Keratinocyte (primary cell): ENCODE results near the gene PSD4. TPM values are rescaled to one million over a fixed set of nuclear protein-coding genes. Genes with fewer than 3 reads are reported as not detected.

Experiments used
- DNase-seq: peaks from one replicate; pipeline ENCODE4 v3.0.0-alpha.2; 2011; ENCODE audit warnings: low read depth, missing footprints, low spot score
- FAIRE-seq: peaks from 2 replicates; lab custom pipeline; 2011; peaks lifted over from hg19 to GRCh38; lab: Jason Lieb, UNC
- H2AFZ ChIP-seq: 2 replicates; pipeline ENCODE4 v1.6.0; 2012; ENCODE audit warnings: low read length, control low read depth, inconsistent platforms; ENCODE audit not compliant: control insufficient read depth
- H3K27ac ChIP-seq: 2 replicates; pipeline ENCODE4 v1.5.1; 2011; ENCODE audit warnings: low read length; ENCODE audit not compliant: control insufficient read depth, insufficient read depth
- H3K27me3 ChIP-seq: 3 replicates; pipeline ENCODE4 v1.6.0; 2011; ENCODE audit warnings: low read length; ENCODE audit not compliant: control insufficient read depth, insufficient read depth; ENCODE audit errors: extremely low read depth
- H3K36me3 ChIP-seq, 2 experiments: 2 replicates in 1 of 2; 3 replicates in 1 of 2; pipeline ENCODE4 v1.5.1; 2011; ENCODE audit warnings: low read length in 2 of 2, mild to moderate bottlenecking in 1 of 2; ENCODE audit not compliant: control insufficient read depth in 2 of 2, insufficient read depth in 2 of 2; ENCODE audit errors: extremely low read depth in 1 of 2
- H3K4me1 ChIP-seq: 3 replicates; pipeline ENCODE4 v1.5.1; 2011; ENCODE audit warnings: low read length; ENCODE audit not compliant: control insufficient read depth, insufficient read depth; ENCODE audit errors: extremely low read depth
- H3K4me2 ChIP-seq: 3 replicates; pipeline ENCODE4 v1.6.0; 2011; ENCODE audit warnings: low read depth, low read length; ENCODE audit not compliant: control insufficient read depth, insufficient read depth; ENCODE audit errors: extremely low read depth
- H3K4me3 ChIP-seq, 3 experiments: fragments of 200-600 bp in 1 of 3; sonication (generic) in 1 of 3; 2 replicates in 2 of 3; 3 replicates in 1 of 3; pipeline ENCODE4 v1.5.1; 2011 to 2016; ENCODE audit warnings: low read length in 3 of 3, mild to moderate bottlenecking in 3 of 3, control low read depth in 2 of 3, inconsistent platforms in 1 of 3, low read depth in 1 of 3, mixed read lengths in 1 of 3, mixed run types in 1 of 3, moderate library complexity in 1 of 3; ENCODE audit not compliant: control insufficient read depth in 2 of 3, insufficient read depth in 2 of 3; ENCODE audit errors: extremely low read depth in 1 of 3
- H3K79me2 ChIP-seq: 2 replicates; pipeline ENCODE4 v1.6.0; 2012; ENCODE audit warnings: low read length; ENCODE audit not compliant: control insufficient read depth, insufficient read depth
- H3K9ac ChIP-seq: 3 replicates; pipeline ENCODE4 v1.6.0; 2011; ENCODE audit warnings: low read length; ENCODE audit not compliant: control insufficient read depth, insufficient read depth; ENCODE audit errors: extremely low read depth
- H3K9me1 ChIP-seq: 3 replicates; pipeline ENCODE4 v1.6.0; 2011; ENCODE audit warnings: low read length; ENCODE audit not compliant: control insufficient read depth, insufficient read depth; ENCODE audit errors: extremely low read depth
- H3K9me3 ChIP-seq: 2 replicates; pipeline ENCODE4 v1.5.1; 2012; ENCODE audit warnings: low read depth, low read length; ENCODE audit not compliant: control insufficient read depth
- H4K20me1 ChIP-seq: 3 replicates; pipeline ENCODE4 v1.6.0; 2011; ENCODE audit warnings: low read length; ENCODE audit not compliant: control insufficient read depth, insufficient read depth; ENCODE audit errors: extremely low read depth
- EZH2 ChIP-seq: IDR thresholded peaks from one replicate; pipeline ENCODE4 v1.6.1; 2012; ENCODE audit warnings: inconsistent platforms, mild to moderate bottlenecking, low read length, moderate library complexity
- dilution Hi-C: fragments of 300-500 bp; cut with MboI; formaldehyde crosslinking; loops from one replicate; pipeline ENCODE4 v1.7.0; 2020; ENCODE audit warnings: low sequenced_read_pairs; ENCODE audit not compliant: extremely low pct_ligation_motif_present
- polyA plus RNA-seq, 5 experiments: library from polyadenylated mRNA; depleted of rRNA in 3 of 5; stranded (reverse) in 3 of 5; stranded (forward) in 1 of 5; unstranded in 1 of 5; fragments of >200 nt; gene quantifications; 1 replicate in 1 of 5; 2 replicates in 3 of 5; 3 replicates in 1 of 5; pipeline versions ENCODE4 v1.2.1 to v1.2.3, GENCODE V29; 2011 to 2012; ENCODE audit warnings: missing spikeins in 2 of 5, low read depth in 1 of 5, low replicate concordance in 1 of 5
- TF ChIP-seq, protein P1 (sequence below), 3 experiments: IDR thresholded peaks in 1 of 3; conservative IDR thresholded peaks in 1 of 3; optimal IDR thresholded peaks in 1 of 3; 2 replicates in 2 of 3; 3 replicates in 1 of 3; pipeline versions ENCODE3 to v1.5.1; 2011; ENCODE audit warnings: low read length in 3 of 3, mild to moderate bottlenecking in 3 of 3, moderate library complexity in 2 of 3, control low read depth in 1 of 3, inconsistent platforms in 1 of 3; ENCODE audit not compliant: insufficient read depth in 2 of 3; ENCODE audit errors: extremely low read depth in 1 of 3

The PSD4 gene
- polyA plus RNA-seq, 1 donor (not counting 4 experiments of a cell fraction or from before 2014, with no cell fraction given) = 11.1 TPM

DNA sequence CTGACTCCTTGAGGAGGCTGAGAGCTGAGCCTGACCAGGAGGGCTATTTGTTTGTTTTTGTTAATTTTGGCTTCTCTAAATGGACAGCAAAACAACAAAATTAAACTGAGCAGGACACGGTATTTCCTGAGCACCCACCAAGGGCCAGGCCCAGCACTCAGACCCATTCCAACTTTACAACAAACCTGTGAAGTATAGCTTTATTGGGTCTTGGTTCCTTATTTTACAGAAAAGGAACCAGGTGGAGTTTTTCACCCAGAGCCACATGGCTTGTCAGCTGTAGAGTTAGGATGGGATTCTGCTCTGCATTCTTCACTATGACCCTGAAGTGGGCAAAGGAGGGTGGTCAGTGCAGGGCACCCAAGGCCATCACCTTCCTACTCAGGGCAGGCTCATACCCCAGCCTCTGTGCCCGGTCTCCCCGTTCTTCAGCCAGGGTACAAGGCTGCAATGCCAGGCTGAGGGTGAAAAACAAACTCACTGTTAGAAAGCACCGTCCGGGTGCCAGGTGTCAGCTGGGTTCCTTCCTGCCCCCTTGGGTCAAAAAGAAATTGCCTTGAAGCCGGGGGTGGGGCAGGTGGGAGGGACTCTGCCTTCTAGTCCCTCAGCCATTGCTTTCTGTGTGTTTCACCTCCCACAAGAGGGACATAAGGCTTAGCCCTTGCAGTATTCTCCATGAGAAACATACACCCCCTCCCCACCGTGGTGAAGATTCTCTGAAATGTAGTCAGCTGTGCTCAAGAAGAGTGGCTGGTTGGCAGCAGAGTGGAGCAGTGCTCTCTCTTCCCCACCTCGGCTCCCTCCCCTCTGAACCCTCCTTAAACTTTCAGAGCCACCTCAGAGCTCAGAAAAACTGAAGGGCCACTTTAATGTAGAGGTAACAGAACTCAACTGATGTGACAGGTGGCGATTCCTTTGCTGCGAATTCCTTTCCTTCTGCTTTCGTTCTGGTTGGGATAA is 2.2 kb downstream of the PSD4 start:
- TF ChIP-seq, protein P1, sequence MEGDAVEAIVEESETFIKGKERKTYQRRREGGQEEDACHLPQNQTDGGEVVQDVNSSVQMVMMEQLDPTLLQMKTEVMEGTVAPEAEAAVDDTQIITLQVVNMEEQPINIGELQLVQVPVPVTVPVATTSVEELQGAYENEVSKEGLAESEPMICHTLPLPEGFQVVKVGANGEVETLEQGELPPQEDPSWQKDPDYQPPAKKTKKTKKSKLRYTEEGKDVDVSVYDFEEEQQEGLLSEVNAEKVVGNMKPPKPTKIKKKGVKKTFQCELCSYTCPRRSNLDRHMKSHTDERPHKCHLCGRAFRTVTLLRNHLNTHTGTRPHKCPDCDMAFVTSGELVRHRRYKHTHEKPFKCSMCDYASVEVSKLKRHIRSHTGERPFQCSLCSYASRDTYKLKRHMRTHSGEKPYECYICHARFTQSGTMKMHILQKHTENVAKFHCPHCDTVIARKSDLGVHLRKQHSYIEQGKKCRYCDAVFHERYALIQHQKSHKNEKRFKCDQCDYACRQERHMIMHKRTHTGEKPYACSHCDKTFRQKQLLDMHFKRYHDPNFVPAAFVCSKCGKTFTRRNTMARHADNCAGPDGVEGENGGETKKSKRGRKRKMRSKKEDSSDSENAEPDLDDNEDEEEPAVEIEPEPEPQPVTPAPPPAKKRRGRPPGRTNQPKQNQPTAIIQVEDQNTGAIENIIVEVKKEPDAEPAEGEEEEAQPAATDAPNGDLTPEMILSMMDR (optimal IDR thresholded peaks at IDR 0.05 in 1 of 3, IDR thresholded peaks at IDR 0.05 in 1 of 3, conservative IDR thresholded peaks at IDR 0.05 in 1 of 3; ENCODE audit: extremely low read depth in 1 of 3, insufficient read depth in 2 of 3, low read length in 3 of 3) = no peak
- no peak for TF ChIP-seq EZH2
- Histone ChIP-seq H3K27ac (no peak overlapping the region), H3K9me1 (peaks cover 2% of the 10 kb centered on the region), H4K20me1 (no peaks in the 10 kb centered on the region), H3K9ac (no peak overlapping the region), H2AFZ (no peak overlapping the region), H3K27me3 (no peaks in the 10 kb centered on the region), H3K36me3 (peaks cover 0 to 2% of the 10 kb centered on the region in 2 experiments), H3K4me3 (no peak overlapping the region), H3K79me2 (no peaks in the 10 kb centered on the region), H3K4me1 (no peaks in the 10 kb centered on the region), H3K4me2 (no peak overlapping the region), H3K9me3 (no peaks in the 10 kb centered on the region)
- DNase-seq (no peak), FAIRE-seq (no peak)
- dilution Hi-C loops = no loop called here

- H3K9me3 ChIP-seq = no peaks in the 10 kb centered on the region
- H3K27me3 ChIP-seq = no peaks in the 10 kb centered on the region
- TF ChIP-seq EZH2 = no peak
- TF ChIP-seq, protein P1 (optimal IDR thresholded peaks at IDR 0.05 in 1 of 3, IDR thresholded peaks at IDR 0.05 in 1 of 3, conservative IDR thresholded peaks at IDR 0.05 in 1 of 3; ENCODE audit: extremely low read depth in 1 of 3, insufficient read depth in 2 of 3, low read length in 3 of 3) = no peak
- DNase-seq (no peak), FAIRE-seq (no peak)
- dilution Hi-C loops = no loop called here
- no peak overlapping the region for H2AFZ ChIP-seq
- peaks cover 0 to 2% of the 10 kb centered on the region in 2 experiments for H3K36me3 ChIP-seq
- no peak overlapping the region for H3K4me2 ChIP-seq
- no peak overlapping the region for H3K9ac ChIP-seq
- peaks cover 4% of the 10 kb centered on the region for H3K4me1 ChIP-seq
- peaks cover 1% of the 10 kb centered on the region for H3K9me1 ChIP-seq
- H3K27ac ChIP-seq = no peak overlapping the region
- H3K4me3 ChIP-seq = no peak overlapping the region
- no peaks in the 10 kb centered on the region for H3K79me2 ChIP-seq
- no peaks in the 10 kb centered on the region for H4K20me1 ChIP-seq
Observed at GRCh38 chr2:113176696-113177355, 3.1 kb downstream of the PSD4 start.
